Hepatocyte (in vitro differentiated cells): Measurements from ENCODE around the gene SCYGR3. TPM values are rescaled to one million over a fixed set of nuclear protein-coding genes. Genes with fewer than 3 reads are reported as not detected.

Experiments used
- DNase-seq: peaks from one replicate; pipeline ENCODE4 v3.0.0-alpha.2; 2016; ENCODE audit warnings: low spot score
- H2AFZ ChIP-seq: fragments of 200-600 bp; sonication (generic); 2 replicates; pipeline ENCODE4 v1.6.0; 2016; ENCODE audit warnings: antibody characterized with exemption, mild to moderate bottlenecking
- H3K27ac ChIP-seq: fragments of 200-600 bp; sonication (generic); 2 replicates; pipeline ENCODE4 v1.5.1; 2016; ENCODE audit warnings: mild to moderate bottlenecking
- H3K27me3 ChIP-seq: fragments of 200-600 bp; sonication (generic); 2 replicates; pipeline ENCODE4 v1.6.1; 2016
- H3K36me3 ChIP-seq: fragments of 200-600 bp; sonication (generic); replicated peaks from 2 replicates; pipeline ENCODE4 v1.5.1; 2016; ENCODE audit warnings: low read depth; ENCODE audit not compliant: insufficient read depth
- H3K4me1 ChIP-seq: fragments of 200-600 bp; sonication (generic); 2 replicates; pipeline ENCODE4 v1.5.1; 2016; ENCODE audit warnings: mild to moderate bottlenecking, moderate library complexity; ENCODE audit not compliant: insufficient read depth
- H3K4me2 ChIP-seq: fragments of 200-600 bp; sonication (generic); 2 replicates; pipeline ENCODE4 v1.6.0; 2016
- H3K4me3 ChIP-seq: fragments of 200-600 bp; sonication (generic); 2 replicates; pipeline ENCODE4 v1.5.1; 2016; ENCODE audit warnings: mild to moderate bottlenecking
- H3K79me2 ChIP-seq: fragments of 200-600 bp; sonication (generic); 2 replicates; pipeline ENCODE4 v1.6.0; 2017; ENCODE audit warnings: mild to moderate bottlenecking
- H3K9me2 ChIP-seq: fragments of 200-600 bp; sonication (generic); replicated peaks from 2 replicates; pipeline ENCODE4 v1.6.0; 2017; ENCODE audit warnings: mild to moderate bottlenecking; ENCODE audit not compliant: insufficient read depth
- H3K9me3 ChIP-seq: fragments of 200-600 bp; sonication (generic); 2 replicates; pipeline ENCODE4 v1.5.1; 2016; ENCODE audit warnings: low read depth, mild to moderate bottlenecking
- H4K20me1 ChIP-seq: fragments of 200-600 bp; sonication (generic); 2 replicates; pipeline ENCODE4 v1.6.0; 2016; ENCODE audit warnings: mild to moderate bottlenecking; ENCODE audit not compliant: insufficient read depth, poor library complexity, severe bottlenecking
- EZH2 ChIP-seq: fragments of 200-600 bp; sonication (generic); IDR thresholded peaks from 2 replicates; pipeline ENCODE4 v1.6.1; 2016; ENCODE audit warnings: antibody characterized with exemption, mild to moderate bottlenecking, borderline replicate concordance
- EZH2phosphoT487 ChIP-seq: fragments of 200-600 bp; sonication (generic); IDR thresholded peaks from one replicate; pipeline ENCODE4 v1.6.1; 2018; ENCODE audit warnings: antibody characterized with exemption, mild to moderate bottlenecking, low read depth, moderate library complexity; ENCODE audit not compliant: unreplicated experiment, severe bottlenecking
- WGBS: methylation state at CpG from one replicate; pipeline ENCODE4 v1.1.6; 2016; ENCODE audit warnings: low lambda C conversion rate; ENCODE audit errors: missing lambda C conversion rate; 5-methylcytosine and 5-hydroxymethylcytosine counted together
- polyA plus RNA-seq: library from polyadenylated mRNA; unstranded; fragments of >200 nt; fragmentation: Nextera tagmentation; extraction: Ambion mirVana; gene quantifications from 2 replicates; pipeline ENCODE4 v1.2.1, GENCODE V29; 2016
- total RNA-seq: library from RNA; depleted of rRNA; stranded (reverse); fragments of >200 nt; gene quantifications from 2 replicates; pipeline ENCODE4 v1.2.3, GENCODE V29; 2014
- TF ChIP-seq, protein P1 (sequence below): fragments of 200-600 bp; sonication (generic); IDR thresholded peaks from 2 replicates; pipeline ENCODE4 v1.5.1; 2016; ENCODE audit warnings: antibody characterized with exemption, mild to moderate bottlenecking; ENCODE audit not compliant: poor library complexity

Gene SCYGR3
- total and polyA plus RNA-seq, 2 experiments from 2014 or later, result not detected

DNA sequence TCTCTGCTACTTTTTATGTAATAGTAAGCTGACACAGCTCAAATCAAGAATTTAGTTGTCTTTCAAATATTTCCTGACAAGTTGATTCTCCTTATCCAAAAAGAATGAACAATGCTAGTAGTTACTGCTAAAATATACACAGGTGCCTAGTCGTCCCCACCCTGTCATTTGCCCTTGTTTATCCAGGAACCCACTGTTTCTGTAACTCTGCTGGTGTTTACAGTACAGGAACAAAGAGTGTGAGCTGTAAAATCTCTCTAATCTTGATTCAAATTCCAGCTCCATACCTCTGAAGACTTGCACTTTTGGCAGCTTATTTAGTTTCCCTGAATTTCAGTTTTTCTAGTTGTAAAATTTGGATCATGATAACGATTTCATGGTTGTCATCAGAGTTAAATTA is 37.1 kb downstream of the SCYGR3 start:
- H3K79me2 ChIP-seq, result no peaks in the 10 kb centered on the region
- H3K4me2 ChIP-seq, result no peak overlapping the region
- TF ChIP-seq EZH2 (no peak), EZH2phosphoT487 (no peak)
- TF ChIP-seq, protein P1, sequence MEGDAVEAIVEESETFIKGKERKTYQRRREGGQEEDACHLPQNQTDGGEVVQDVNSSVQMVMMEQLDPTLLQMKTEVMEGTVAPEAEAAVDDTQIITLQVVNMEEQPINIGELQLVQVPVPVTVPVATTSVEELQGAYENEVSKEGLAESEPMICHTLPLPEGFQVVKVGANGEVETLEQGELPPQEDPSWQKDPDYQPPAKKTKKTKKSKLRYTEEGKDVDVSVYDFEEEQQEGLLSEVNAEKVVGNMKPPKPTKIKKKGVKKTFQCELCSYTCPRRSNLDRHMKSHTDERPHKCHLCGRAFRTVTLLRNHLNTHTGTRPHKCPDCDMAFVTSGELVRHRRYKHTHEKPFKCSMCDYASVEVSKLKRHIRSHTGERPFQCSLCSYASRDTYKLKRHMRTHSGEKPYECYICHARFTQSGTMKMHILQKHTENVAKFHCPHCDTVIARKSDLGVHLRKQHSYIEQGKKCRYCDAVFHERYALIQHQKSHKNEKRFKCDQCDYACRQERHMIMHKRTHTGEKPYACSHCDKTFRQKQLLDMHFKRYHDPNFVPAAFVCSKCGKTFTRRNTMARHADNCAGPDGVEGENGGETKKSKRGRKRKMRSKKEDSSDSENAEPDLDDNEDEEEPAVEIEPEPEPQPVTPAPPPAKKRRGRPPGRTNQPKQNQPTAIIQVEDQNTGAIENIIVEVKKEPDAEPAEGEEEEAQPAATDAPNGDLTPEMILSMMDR, result no peak
- no peaks in the 10 kb centered on the region for H4K20me1 ChIP-seq
- no peak overlapping the region for H2AFZ ChIP-seq
- H3K36me3 ChIP-seq, result no peaks in the 10 kb centered on the region
- no peaks in the 10 kb centered on the region for H3K9me2 ChIP-seq
- no peaks in the 10 kb centered on the region for H3K4me1 ChIP-seq
- H3K4me3 ChIP-seq, result no peak overlapping the region
- DNase-seq, result no peak
- H3K9me3 ChIP-seq, result no peaks in the 10 kb centered on the region
- WGBS, result 45% methylated on average over 2 of the region's 2 CpGs
- H3K27ac ChIP-seq, result no peak overlapping the region
- no peaks in the 10 kb centered on the region for H3K27me3 ChIP-seq

DNA sequence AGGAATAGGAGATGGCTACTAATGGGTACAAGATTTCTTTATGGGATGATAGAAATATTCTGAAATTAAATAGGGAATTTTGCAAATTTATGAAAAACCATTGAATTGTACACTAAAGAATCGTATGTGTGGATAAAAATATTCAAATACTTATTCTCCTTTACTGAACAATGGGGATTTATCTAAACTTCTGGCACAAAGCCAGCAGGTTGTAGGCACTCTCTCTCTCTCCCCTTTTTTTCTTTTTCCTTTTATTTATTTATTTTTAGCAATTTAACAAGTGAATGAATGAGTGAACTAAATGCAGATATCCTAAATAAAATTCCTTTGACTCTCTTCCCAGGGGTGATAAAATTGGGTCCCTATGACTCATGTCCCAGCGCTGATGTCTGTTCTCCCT is 37.8 kb downstream of the SCYGR3 start:
- Histone ChIP-seq H4K20me1 (no peaks in the 10 kb centered on the region), H3K27me3 (no peaks in the 10 kb centered on the region), H3K9me3 (no peaks in the 10 kb centered on the region), H3K4me3 (no peak overlapping the region), H3K36me3 (no peaks in the 10 kb centered on the region), H3K4me2 (no peak overlapping the region), H3K9me2 (no peaks in the 10 kb centered on the region), H3K4me1 (no peaks in the 10 kb centered on the region), H3K27ac (no peak overlapping the region), H3K79me2 (no peaks in the 10 kb centered on the region), H2AFZ (no peak overlapping the region)
- 82% methylated on average over 2 of the region's 2 CpGs for WGBS
- no peak for DNase-seq
- TF ChIP-seq EZH2phosphoT487, result no peak
- TF ChIP-seq, protein P1, result no peak
- no peak for TF ChIP-seq EZH2

DNA sequence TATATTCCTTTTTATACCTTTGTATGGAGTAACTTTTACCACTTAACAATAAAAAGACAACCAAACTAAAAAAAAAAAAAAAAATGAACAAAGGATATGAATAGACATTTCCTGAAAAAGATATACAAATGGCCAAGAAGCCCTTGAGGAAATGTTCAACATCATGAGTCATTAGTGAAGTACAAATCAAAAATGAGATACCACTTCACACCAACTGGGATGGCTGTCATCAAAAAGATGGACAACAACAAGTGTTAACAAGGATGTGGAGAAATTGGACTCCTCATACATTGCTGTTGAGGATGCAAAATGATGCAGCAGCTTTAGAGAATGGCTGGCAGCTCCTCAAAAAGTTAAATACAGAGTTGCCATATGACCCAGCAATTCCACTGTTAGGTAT is 38.5 kb downstream of the SCYGR3 start:
- no peak for DNase-seq
- Histone ChIP-seq H3K9me2 (no peaks in the 10 kb centered on the region), H3K9me3 (no peaks in the 10 kb centered on the region), H2AFZ (no peak overlapping the region), H3K27me3 (no peaks in the 10 kb centered on the region), H3K36me3 (no peaks in the 10 kb centered on the region), H3K27ac (no peak overlapping the region), H3K79me2 (no peaks in the 10 kb centered on the region), H4K20me1 (no peaks in the 10 kb centered on the region), H3K4me1 (no peaks in the 10 kb centered on the region), H3K4me3 (no peak overlapping the region), H3K4me2 (no peak overlapping the region)
- TF ChIP-seq, protein P1, result no peak
- TF ChIP-seq EZH2phosphoT487 (no peak), EZH2 (no peak)

DNA sequence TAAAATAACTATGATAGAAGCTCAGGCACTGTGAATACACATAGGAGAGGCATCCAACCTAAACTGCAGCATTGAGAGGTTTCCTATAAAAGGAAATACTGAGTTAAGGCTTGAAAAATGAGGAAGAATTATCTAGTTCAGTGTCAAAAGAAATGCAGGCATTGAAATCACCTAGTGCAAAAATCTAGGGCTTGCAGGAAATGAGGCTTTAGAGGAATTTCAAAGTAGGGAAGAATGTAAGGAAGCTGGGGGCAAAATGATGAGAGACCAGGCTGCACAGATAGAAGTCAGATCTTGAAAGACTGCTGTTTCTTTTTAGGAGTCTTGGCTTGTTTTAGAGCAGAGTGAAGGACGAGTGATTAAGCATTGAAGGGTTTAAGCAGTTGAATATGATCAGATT is 44.0 kb downstream of the SCYGR3 start:
- H2AFZ ChIP-seq, result no peak overlapping the region
- H3K27ac ChIP-seq, result no peak overlapping the region
- H3K27me3 ChIP-seq, result no peaks in the 10 kb centered on the region
- TF ChIP-seq EZH2 (no peak), EZH2phosphoT487 (no peak)
- TF ChIP-seq, protein P1, result no peak
- no peak overlapping the region for H3K4me3 ChIP-seq
- H4K20me1 ChIP-seq, result no peaks in the 10 kb centered on the region
- no peak for DNase-seq
- H3K36me3 ChIP-seq, result no peaks in the 10 kb centered on the region
- H3K4me2 ChIP-seq, result no peak overlapping the region
- 41% methylated on average over 1 of the region's 1 CpG for WGBS
- no peaks in the 10 kb centered on the region for H3K9me2 ChIP-seq
- H3K9me3 ChIP-seq, result no peaks in the 10 kb centered on the region
- H3K4me1 ChIP-seq, result no peaks in the 10 kb centered on the region
- no peaks in the 10 kb centered on the region for H3K79me2 ChIP-seq
